Measurements from ENCODE around the gene ATP8A1.

DNA sequence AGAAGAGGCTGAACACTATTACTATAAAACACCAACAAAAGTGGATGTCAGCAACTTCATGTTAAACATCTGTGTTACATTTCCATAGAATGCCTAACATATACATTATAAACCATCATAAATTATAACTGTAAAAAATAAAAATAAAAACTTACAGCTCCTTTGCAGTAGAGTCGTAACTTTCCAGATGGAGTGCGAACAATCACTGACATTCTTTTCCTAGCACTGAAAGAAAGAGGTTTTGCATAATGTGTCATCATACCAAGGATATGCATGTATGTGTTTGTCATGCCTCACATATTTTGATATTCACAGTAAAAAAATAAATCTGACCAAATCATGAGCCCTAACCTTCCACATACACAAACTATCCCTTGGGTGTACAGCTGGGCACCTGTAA, 113.1 kb downstream of the ATP8A1 start:
- TF ChIP-seq CTCF (IDR thresholded peaks at IDR 0.05) (no peak), POLR2AphosphoS5 (IDR thresholded peaks at IDR 0.05; ENCODE audit: low read depth, low read length) (no peak), SIN3A (IDR thresholded peaks at IDR 0.05; ENCODE audit: borderline replicate concordance, insufficient read depth, low read depth, low read length) (no peak)
- TF ChIP-seq, protein P1, sequence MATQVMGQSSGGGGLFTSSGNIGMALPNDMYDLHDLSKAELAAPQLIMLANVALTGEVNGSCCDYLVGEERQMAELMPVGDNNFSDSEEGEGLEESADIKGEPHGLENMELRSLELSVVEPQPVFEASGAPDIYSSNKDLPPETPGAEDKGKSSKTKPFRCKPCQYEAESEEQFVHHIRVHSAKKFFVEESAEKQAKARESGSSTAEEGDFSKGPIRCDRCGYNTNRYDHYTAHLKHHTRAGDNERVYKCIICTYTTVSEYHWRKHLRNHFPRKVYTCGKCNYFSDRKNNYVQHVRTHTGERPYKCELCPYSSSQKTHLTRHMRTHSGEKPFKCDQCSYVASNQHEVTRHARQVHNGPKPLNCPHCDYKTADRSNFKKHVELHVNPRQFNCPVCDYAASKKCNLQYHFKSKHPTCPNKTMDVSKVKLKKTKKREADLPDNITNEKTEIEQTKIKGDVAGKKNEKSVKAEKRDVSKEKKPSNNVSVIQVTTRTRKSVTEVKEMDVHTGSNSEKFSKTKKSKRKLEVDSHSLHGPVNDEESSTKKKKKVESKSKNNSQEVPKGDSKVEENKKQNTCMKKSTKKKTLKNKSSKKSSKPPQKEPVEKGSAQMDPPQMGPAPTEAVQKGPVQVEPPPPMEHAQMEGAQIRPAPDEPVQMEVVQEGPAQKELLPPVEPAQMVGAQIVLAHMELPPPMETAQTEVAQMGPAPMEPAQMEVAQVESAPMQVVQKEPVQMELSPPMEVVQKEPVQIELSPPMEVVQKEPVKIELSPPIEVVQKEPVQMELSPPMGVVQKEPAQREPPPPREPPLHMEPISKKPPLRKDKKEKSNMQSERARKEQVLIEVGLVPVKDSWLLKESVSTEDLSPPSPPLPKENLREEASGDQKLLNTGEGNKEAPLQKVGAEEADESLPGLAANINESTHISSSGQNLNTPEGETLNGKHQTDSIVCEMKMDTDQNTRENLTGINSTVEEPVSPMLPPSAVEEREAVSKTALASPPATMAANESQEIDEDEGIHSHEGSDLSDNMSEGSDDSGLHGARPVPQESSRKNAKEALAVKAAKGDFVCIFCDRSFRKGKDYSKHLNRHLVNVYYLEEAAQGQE (IDR thresholded peaks at IDR 0.05; ENCODE audit: insufficient read depth in 1 of 2, low read depth in 2 of 2, low read length in 1 of 2) = no peak
